ENCODE results near the gene EVX2. TPM values are rescaled to one million over a fixed set of nuclear protein-coding genes. Genes with fewer than 3 reads are reported as not detected.

The EVX2 gene
- total RNA-seq, 2 donors from 2014 or later, result not detected

DNA sequence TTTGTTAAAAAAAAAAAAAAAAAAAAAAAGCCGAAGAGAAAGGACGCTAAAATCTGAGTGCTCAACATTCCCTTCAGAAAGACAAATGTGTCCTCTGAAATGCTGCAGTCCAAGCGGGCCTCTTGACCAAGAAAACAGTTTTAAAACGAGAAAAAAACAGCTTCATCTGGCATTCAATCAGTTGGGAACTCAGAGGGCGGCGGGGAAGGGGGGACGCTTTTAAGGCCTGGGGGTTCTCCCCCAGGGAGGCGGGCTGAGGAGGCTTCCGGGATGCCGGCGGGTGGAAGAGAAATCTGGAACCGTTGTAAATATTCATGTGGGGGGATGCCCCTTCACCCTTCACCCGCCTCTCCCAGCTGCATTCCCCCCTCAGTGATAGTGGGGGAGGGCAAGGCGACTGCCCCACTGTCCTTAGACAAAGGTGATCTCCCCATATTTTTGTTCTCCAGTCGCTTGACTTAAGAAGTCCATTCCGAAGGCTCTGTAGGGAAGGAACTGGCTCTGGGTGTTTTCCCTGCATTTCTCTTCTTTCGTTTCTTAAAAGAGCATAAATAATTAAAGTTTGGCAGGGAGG is 20.1 kb upstream of the EVX2 start:
- Histone ChIP-seq H3K4me3 (no peak overlapping the region), H3K27ac (no peak overlapping the region), H3K9me3 (no peaks in the 10 kb centered on the region), H3K36me3 (no peaks in the 10 kb centered on the region), H3K27me3 (peaks cover 58 to 92% of the 10 kb centered on the region in 2 donors), H3K4me1 (peaks cover 0 to 46% of the 10 kb centered on the region in 2 donors)
- TF ChIP-seq, protein P1, sequence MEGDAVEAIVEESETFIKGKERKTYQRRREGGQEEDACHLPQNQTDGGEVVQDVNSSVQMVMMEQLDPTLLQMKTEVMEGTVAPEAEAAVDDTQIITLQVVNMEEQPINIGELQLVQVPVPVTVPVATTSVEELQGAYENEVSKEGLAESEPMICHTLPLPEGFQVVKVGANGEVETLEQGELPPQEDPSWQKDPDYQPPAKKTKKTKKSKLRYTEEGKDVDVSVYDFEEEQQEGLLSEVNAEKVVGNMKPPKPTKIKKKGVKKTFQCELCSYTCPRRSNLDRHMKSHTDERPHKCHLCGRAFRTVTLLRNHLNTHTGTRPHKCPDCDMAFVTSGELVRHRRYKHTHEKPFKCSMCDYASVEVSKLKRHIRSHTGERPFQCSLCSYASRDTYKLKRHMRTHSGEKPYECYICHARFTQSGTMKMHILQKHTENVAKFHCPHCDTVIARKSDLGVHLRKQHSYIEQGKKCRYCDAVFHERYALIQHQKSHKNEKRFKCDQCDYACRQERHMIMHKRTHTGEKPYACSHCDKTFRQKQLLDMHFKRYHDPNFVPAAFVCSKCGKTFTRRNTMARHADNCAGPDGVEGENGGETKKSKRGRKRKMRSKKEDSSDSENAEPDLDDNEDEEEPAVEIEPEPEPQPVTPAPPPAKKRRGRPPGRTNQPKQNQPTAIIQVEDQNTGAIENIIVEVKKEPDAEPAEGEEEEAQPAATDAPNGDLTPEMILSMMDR (IDR thresholded peaks at IDR 0.05), result no peak
- DNase-seq (ENCODE audit: low spot score), result no peak

DNA sequence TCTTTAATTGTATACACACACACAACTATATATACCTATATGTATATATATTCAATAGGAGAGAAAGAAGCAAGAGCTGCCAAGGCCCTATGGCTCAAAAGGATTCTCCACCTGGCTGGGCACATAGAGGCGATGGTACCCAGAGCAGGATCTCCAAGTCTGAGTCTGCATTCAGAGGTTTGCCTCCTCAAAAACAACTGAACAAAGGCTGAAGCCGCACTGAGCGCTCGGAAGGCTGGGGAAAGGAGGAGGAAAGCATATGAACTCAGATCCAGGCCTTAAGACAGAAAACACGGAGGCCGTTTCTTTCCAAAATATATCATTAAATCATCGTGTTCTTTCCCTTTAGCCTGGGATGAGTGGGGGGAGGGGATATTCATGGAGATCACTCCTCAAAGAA is 19.4 kb upstream of the EVX2 start:
- TF ChIP-seq, protein P1 (IDR thresholded peaks at IDR 0.05), result no peak
- Histone ChIP-seq H3K27ac (no peak overlapping the region), H3K27me3 (peaks cover 59 to 92% of the 10 kb centered on the region in 2 donors), H3K4me1 (peaks cover 0 to 45% of the 10 kb centered on the region in 2 donors), H3K36me3 (no peaks in the 10 kb centered on the region), H3K4me3 (no peak overlapping the region), H3K9me3 (no peaks in the 10 kb centered on the region)
- DNase-seq (ENCODE audit: low spot score), result no peak

DNA sequence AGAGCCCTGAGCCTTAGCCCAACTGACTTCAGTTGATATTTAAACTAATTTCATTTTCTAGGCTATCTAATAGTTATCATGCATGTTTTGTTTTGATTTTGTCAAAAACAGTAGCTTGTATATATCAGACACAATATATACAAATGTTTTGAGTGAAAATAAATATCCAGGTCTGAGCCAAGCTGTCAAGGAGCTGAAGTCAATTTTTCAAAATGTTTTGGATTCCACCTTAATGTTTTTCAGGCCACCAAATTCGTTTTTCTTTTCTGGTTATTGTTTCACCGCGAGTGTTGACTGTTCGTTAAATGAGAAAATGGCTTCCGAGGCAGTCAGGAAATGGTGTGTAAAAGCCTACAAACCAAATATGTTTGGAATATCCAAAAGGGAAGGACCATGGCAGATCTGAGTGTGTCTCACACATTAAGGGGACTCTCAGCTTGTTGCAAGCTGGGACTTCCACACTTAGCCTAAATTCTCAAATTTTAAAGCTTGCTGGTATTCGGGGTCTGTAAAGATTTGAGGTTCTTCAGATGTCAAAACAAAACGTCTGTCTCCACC is 18.6 kb upstream of the EVX2 start:
- no peaks in the 10 kb centered on the region for H3K9me3 ChIP-seq
- no peak overlapping the region for H3K27ac ChIP-seq
- H3K4me3 ChIP-seq, result no peak overlapping the region
- TF ChIP-seq, protein P1 (IDR thresholded peaks at IDR 0.05), result no peak
- no peak for DNase-seq (ENCODE audit: low spot score)
- peaks cover 64 to 94% of the 10 kb centered on the region in 2 donors for H3K27me3 ChIP-seq
- H3K36me3 ChIP-seq, result no peaks in the 10 kb centered on the region
- H3K4me1 ChIP-seq, result peaks cover 0 to 49% of the 10 kb centered on the region in 2 donors

DNA sequence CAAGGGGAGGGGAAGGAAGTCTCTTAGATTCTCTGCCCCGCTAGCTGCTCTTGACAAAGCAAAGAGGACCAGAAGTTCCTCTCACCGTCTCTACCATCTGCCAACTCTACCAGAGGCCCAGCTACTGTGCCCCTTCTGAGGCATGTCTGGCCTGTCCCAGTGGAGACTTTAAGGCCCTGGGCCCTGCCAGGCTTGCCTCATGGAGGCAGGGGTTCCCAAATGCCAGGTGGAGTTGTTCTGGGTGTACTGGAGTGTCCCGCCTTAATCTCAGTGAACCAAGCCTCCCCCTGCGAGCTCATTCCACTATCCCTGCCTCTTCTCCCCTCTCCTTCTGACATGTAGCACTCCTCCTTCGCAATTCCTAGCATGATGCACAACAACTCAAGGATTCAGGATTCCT is 18.1 kb upstream of the EVX2 start:
- H3K36me3 ChIP-seq, result no peaks in the 10 kb centered on the region
- TF ChIP-seq, protein P1 (IDR thresholded peaks at IDR 0.05), result no peak
- peaks cover 0 to 49% of the 10 kb centered on the region in 2 donors for H3K4me1 ChIP-seq
- no peaks in the 10 kb centered on the region for H3K9me3 ChIP-seq
- DNase-seq (ENCODE audit: low spot score), result no peak
- peaks cover 66 to 95% of the 10 kb centered on the region in 2 donors for H3K27me3 ChIP-seq
- H3K4me3 ChIP-seq, result no peak overlapping the region
- no peak overlapping the region for H3K27ac ChIP-seq

DNA sequence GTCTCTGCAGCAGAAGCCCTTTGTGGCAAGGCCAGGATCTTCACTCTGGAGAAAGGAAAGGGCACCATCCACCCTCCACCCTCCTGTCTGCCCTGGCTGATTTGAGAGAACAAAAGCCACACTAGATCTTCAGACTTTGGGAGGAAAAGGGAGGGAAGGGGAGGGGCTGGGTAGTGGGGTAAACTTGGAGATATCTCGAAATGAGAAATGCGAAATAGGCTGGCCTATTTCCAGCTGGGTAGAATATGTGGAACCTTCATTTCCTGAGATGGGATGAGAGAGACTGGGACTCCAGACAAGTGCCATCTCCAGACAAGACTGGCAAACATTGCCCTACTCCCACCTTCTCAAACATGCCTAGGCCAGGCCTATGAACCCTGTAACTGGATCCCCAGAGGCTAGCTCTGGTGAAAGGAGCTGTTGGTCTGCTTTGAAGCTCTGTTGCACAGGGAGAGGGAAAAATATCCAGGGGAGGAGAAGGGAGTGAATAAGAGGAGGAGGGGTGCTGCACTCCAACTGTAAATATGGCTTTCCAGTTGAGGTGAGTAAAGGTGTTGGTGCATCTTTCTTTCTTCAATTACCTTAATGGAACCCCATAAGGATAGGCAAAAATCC is 17.6 kb upstream of the EVX2 start:
- Histone ChIP-seq H3K36me3 (no peaks in the 10 kb centered on the region), H3K4me1 (peaks cover 0 to 46% of the 10 kb centered on the region in 2 donors), H3K9me3 (no peaks in the 10 kb centered on the region), H3K27me3 (peaks cover 67 to 95% of the 10 kb centered on the region in 2 donors), H3K27ac (no peak overlapping the region), H3K4me3 (no peak overlapping the region)
- TF ChIP-seq, protein P1 (IDR thresholded peaks at IDR 0.05), result no peak
- DNase-seq (ENCODE audit: low spot score), result no peak

All from right atrium auricular region (tissue), 2 donors.